SK-N-SH (cell line): ENCODE results near the gene SPIRE2. TPM values are rescaled to one million over a fixed set of nuclear protein-coding genes. Genes with fewer than 3 reads are reported as not detected.
"Not testable (repeated sequence)": the region's sequence is repeated elsewhere in the genome, so short reads cannot be mapped to it uniquely, and the experiment has no call there.

ENCODE experiments used
- CTCF ChIA-PET: fragments of 300-600, 350-600 bp; formaldehyde crosslinking; extraction: SDS; loops from one replicate; lab custom pipeline; 2021; lab: Yijun Ruan, JAX
- POLR2A ChIA-PET: fragments of 350-600 bp; sonication (Branson Sonifier 250); formaldehyde crosslinking; extraction: SDS; loops from one replicate; lab custom pipeline; 2020; ENCODE audit warnings: antibody characterized with exemption, inconsistent platforms; lab: Yijun Ruan, JAX
- DNase-seq: peaks from one replicate; pipeline ENCODE4 v3.0.0; 2012
- H2AFZ ChIP-seq: fragments of 200-600 bp; sonication (generic); 2 replicates; pipeline ENCODE4 v1.8.1; 2016; ENCODE audit warnings: antibody characterized with exemption, mild to moderate bottlenecking, low read depth
- H3F3A ChIP-seq: fragments of 200-600 bp; sonication (generic); replicated peaks from 2 replicates; pipeline ENCODE3; 2016; ENCODE audit warnings: antibody characterized with exemption, mild to moderate bottlenecking; ENCODE audit not compliant: insufficient read depth
- H3K27ac ChIP-seq, 2 experiments: fragments of 200-500 bp in 1 of 2; fragments of 200-600 bp in 1 of 2; sonication (Bioruptor generic) in 1 of 2; sonication (generic), shearing (Covaris generic) in 1 of 2; 2 replicates each; pipeline versions ENCODE4 v1.5.1 to v1.6.1; 2014 to 2016; ENCODE audit warnings: low read depth in 2 of 2, inconsistent platforms in 1 of 2, low read length in 1 of 2, mild to moderate bottlenecking in 1 of 2, mixed read lengths in 1 of 2
- H3K27me3 ChIP-seq: fragments of 200-600 bp; sonication (generic), shearing (Covaris generic); 2 replicates; pipeline ENCODE4 v1.6.1; 2016; ENCODE audit warnings: mixed run types; ENCODE audit not compliant: insufficient read depth
- H3K36me3 ChIP-seq, 2 experiments: fragments of 200-500 bp in 1 of 2; fragments of 200-600 bp in 1 of 2; sonication (Bioruptor generic) in 1 of 2; sonication (generic) in 1 of 2; replicated peaks in 1 of 2; 2 replicates each; pipeline versions ENCODE3 to v1.5.1; 2014 to 2016; ENCODE audit warnings: low read length in 1 of 2, mild to moderate bottlenecking in 1 of 2; ENCODE audit not compliant: insufficient read depth in 2 of 2, control insufficient read depth in 1 of 2
- H3K4me1 ChIP-seq, 2 experiments: fragments of 200-500 bp in 1 of 2; fragments of 200-600 bp in 1 of 2; sonication (Bioruptor generic) in 1 of 2; sonication (generic), shearing (Covaris generic) in 1 of 2; 2 replicates each; pipeline versions ENCODE4 v1.5.1 to v1.6.1; 2014 to 2016; ENCODE audit warnings: low read depth in 1 of 2, low read length in 1 of 2, mixed run types in 1 of 2; ENCODE audit not compliant: insufficient read depth in 2 of 2, control insufficient read depth in 1 of 2
- H3K4me2 ChIP-seq: fragments of 200-600 bp; sonication (generic), shearing (Covaris generic); 2 replicates; pipeline ENCODE4 v1.6.1; 2017; ENCODE audit warnings: mixed run types
- H3K4me3 ChIP-seq, 2 experiments: fragments of 200-500 bp in 1 of 2; fragments of 200-600 bp in 1 of 2; sonication (Bioruptor generic) in 1 of 2; sonication (generic), shearing (Covaris generic) in 1 of 2; 2 replicates each; pipeline versions ENCODE4 v1.5.1 to v1.8.1; 2014 to 2016; ENCODE audit warnings: low read depth in 2 of 2, inconsistent platforms in 1 of 2, low read length in 1 of 2, mild to moderate bottlenecking in 1 of 2, mixed read lengths in 1 of 2, moderate library complexity in 1 of 2
- H3K79me2 ChIP-seq: fragments of 200-600 bp; sonication (generic); 2 replicates; pipeline ENCODE4 v1.8.1; 2017; ENCODE audit warnings: mild to moderate bottlenecking; ENCODE audit not compliant: insufficient read depth
- H3K9ac ChIP-seq: fragments of 200-600 bp; sonication (generic); 2 replicates; pipeline ENCODE4 v1.6.1; 2017; ENCODE audit warnings: mixed run types
- H3K9me2 ChIP-seq: fragments of 200-600 bp; sonication (generic); 2 replicates; pipeline ENCODE4 v1.6.1; 2017; ENCODE audit warnings: mixed run types
- H3K9me3 ChIP-seq: fragments of 200-600 bp; sonication (generic); 2 replicates; pipeline ENCODE4 v1.6.1; 2017; ENCODE audit warnings: mixed run types, mild to moderate bottlenecking, moderate library complexity
- H4K20me1 ChIP-seq: fragments of 200-600 bp; sonication (generic); 2 replicates; pipeline ENCODE4 v1.6.1; 2017; ENCODE audit warnings: mild to moderate bottlenecking, mixed run types; ENCODE audit not compliant: insufficient read depth
- CHD2 ChIP-seq: fragments of 150-350 bp; IDR thresholded peaks from 2 replicates; pipeline ENCODE4 v1.6.1; 2018; ENCODE audit warnings: low read length; ENCODE audit not compliant: partially characterized antibody
- FOSL2 ChIP-seq: IDR thresholded peaks from 2 replicates; pipeline ENCODE4 v1.4.0; 2012; ENCODE audit warnings: low read depth, mild to moderate bottlenecking, moderate library complexity, borderline replicate concordance
- FOXJ3 ChIP-seq: sonication (generic); formaldehyde crosslinking; IDR thresholded peaks from 2 replicates; pipeline ENCODE4 v1.5.1; 2020; ENCODE audit warnings: mild to moderate bottlenecking, missing genetic modification reagents
- FOXM1 ChIP-seq: IDR thresholded peaks from 2 replicates; pipeline ENCODE4 v1.4.0; 2012; ENCODE audit warnings: low read depth, mild to moderate bottlenecking
- GABPA ChIP-seq: IDR thresholded peaks from 2 replicates; pipeline ENCODE4 v1.4.0; 2012; ENCODE audit warnings: low read depth, mild to moderate bottlenecking
- GATA2 ChIP-seq: sonication (generic); formaldehyde crosslinking; IDR thresholded peaks from 2 replicates; pipeline ENCODE4 v1.5.0; 2020; ENCODE audit warnings: mild to moderate bottlenecking, missing genetic modification reagents
- JUND ChIP-seq: IDR thresholded peaks from 2 replicates; pipeline ENCODE4 v1.4.0; 2012
- MXI1 ChIP-seq: IDR thresholded peaks from 2 replicates; pipeline ENCODE4 v1.6.1; 2012; ENCODE audit warnings: mild to moderate bottlenecking, low read depth, low read length, improper control_type of control experiment
- NRF1 ChIP-seq: IDR thresholded peaks from 2 replicates; pipeline ENCODE4 v1.6.1; 2012; ENCODE audit warnings: low read depth, mild to moderate bottlenecking, low read length
- RFX5 ChIP-seq: IDR thresholded peaks from 2 replicates; pipeline ENCODE4 v1.6.1; 2012; ENCODE audit warnings: mild to moderate bottlenecking, improper control_type of control experiment, low read length
- RXRA ChIP-seq: IDR thresholded peaks from 2 replicates; pipeline ENCODE4 v1.4.0; 2012; ENCODE audit warnings: low read depth, mild to moderate bottlenecking, borderline replicate concordance
- TAF1 ChIP-seq: IDR thresholded peaks from 2 replicates; pipeline ENCODE4 v1.6.1; 2012; ENCODE audit warnings: low read depth, mild to moderate bottlenecking, low read length, moderate library complexity, borderline replicate concordance
- TEAD4 ChIP-seq: IDR thresholded peaks from 2 replicates; pipeline ENCODE4 v1.4.0; 2012; ENCODE audit warnings: mild to moderate bottlenecking, borderline replicate concordance; ENCODE audit not compliant: insufficient read depth
- USF1 ChIP-seq: IDR thresholded peaks from 2 replicates; pipeline ENCODE4 v1.4.0; 2012; ENCODE audit warnings: low read depth, borderline replicate concordance
- USF2 ChIP-seq: fragments of 150-350 bp; IDR thresholded peaks from 2 replicates; pipeline ENCODE4 v1.6.1; 2017; ENCODE audit warnings: antibody characterized with exemption, low read length, low read depth, borderline replicate concordance
- YY1 ChIP-seq: IDR thresholded peaks from 2 replicates; pipeline ENCODE4 v1.4.0; 2012; ENCODE audit warnings: low read depth, mild to moderate bottlenecking
- WGBS: methylation state at CpG from one replicate; pipeline ENCODE4 v1.1.6; 2017; ENCODE audit warnings: low lambda C conversion rate; 5-methylcytosine and 5-hydroxymethylcytosine counted together
- polyA plus RNA-seq, 3 experiments: library from polyadenylated mRNA; depleted of rRNA; stranded (reverse); fragments of >200 nt; gene quantifications; 2 replicates each; pipeline ENCODE4 v1.2.3, GENCODE V29; 2012
- TF ChIP-seq, protein P1 (sequence below): IDR thresholded peaks from 2 replicates; pipeline ENCODE4 v1.4.0; 2012; ENCODE audit warnings: low read depth, borderline replicate concordance

Gene SPIRE2
- polyA plus RNA-seq, 1 of the 3 experiments (the other 2 are of a cell fraction) = 15.3 TPM

DNA sequence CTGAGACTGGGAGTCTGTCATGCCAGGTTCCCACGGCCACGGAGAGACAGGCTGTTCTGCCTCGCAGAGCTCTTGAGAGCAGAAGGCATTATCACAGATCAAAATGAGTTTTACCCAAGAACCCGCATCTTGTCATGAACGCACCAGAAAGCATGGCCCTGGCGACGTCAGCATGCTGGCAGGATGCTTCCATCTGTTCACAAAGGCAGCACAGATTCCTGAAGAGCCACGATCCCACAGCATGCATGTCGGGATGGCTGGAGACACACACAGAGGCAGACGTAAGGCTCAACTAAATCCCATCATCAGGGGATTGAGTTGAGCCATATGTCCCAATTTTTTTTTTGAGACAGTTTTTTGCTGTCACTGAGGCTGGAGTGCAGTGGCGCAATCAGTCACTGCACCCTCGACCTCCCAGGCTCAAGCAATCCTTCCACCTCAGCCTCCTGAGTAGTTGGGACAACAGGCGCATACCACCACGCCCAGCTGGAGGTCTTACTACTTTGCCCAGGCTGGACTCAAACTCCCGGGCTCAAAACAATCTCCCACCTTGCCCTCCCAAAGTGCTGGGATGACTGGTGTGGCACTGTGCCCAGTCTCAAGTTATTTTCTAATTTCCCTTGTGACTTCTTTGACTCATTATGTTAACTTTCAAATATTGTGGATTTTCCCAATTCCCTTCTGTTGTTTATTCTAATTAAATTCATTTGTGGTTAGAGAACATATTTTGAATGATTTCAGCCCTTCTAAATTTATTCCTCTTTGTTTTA lies 23.0 kb upstream of the SPIRE2 start:
- CTCF ChIA-PET = interaction anchor here (2.0 kb wide), 1 partner anchor 56 kb away, joined by 15 read pairs; no protein-coding TSS in a partner anchor
- Histone ChIP-seq H3K9me2 (no peaks in the 10 kb centered on the region), H3K9ac (no peak overlapping the region), H3K79me2 (peaks cover 6% of the 10 kb centered on the region; the same call in 1 of the 2 replicates), H3K36me3 (peaks cover 4 to 18% of the 10 kb centered on the region in 2 experiments), H3K27me3 (no peaks in the 10 kb centered on the region), H3K9me3 (no peaks in the 10 kb centered on the region), H4K20me1 (no peaks in the 10 kb centered on the region), H2AFZ (no peak overlapping the region), H3K27ac (peak overlapping the region in 1 of 2 experiments; percentile 20; a peak in 1 of 4 replicates), H3K4me1 (peaks cover 0 to 6% of the 10 kb centered on the region in 2 experiments; a peak in 1 of 4 replicates), H3K4me2 (no peak overlapping the region), H3K4me3 (no peak overlapping the region), H3F3A (peaks cover 10% of the 10 kb centered on the region)
- no peak for DNase-seq
- POLR2A ChIA-PET = no interaction called here
- TF ChIP-seq FOSL2 (no peak), NRF1 (no peak)
- 92% methylated on average over 14 of the region's 15 CpGs for WGBS

DNA sequence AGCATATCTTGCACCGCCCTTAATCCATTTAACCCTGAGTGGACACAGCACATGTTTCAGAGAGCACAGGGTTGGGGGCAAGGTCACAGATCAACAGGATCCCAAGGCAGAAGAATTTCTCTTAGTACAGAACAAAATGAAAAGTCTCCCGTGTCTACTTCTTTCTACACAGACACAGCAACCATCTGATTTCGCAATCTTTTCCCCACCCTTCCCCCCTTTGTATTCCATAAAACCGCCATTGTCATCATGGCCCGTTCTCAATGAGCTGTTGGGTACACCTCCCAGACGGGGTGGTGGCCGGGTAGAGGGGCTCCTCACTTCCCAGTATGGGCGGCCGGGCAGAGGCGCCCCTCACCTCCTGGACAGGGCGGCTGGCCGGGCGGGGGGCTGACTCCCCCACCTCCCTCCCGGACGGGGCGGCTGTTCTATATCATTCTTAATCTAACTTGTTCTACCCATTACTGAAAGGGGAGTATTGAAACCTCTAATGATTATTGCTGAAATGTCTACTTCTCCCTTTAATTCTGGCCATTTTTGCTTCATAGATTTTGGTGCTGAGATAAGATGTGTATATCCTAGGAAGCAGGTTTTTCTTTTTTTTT lies 21.6 kb upstream of the SPIRE2 start:
- DNase-seq, H3K27me3 ChIP-seq, H3K9me3 ChIP-seq, H3K27ac ChIP-seq, H3K9me2 ChIP-seq, H3K4me1 ChIP-seq, H3K4me2 ChIP-seq, H3K4me3 ChIP-seq, H3F3A ChIP-seq, H3K9ac ChIP-seq, H2AFZ ChIP-seq, POLR2A ChIA-PET, H4K20me1 ChIP-seq: not testable (repeated sequence)
- peaks cover 18% of the 10 kb centered on the region; the same call in 1 of the 2 replicates for H3K79me2 ChIP-seq
- 89% methylated on average over 15 of the region's 16 CpGs for WGBS
- H3K36me3 ChIP-seq = peaks cover 4 to 26% of the 10 kb centered on the region in 2 experiments
- CTCF ChIA-PET = interaction anchor here (2.1 kb wide), 1 partner anchor 54 kb away, joined by 6 read pairs; no protein-coding TSS in a partner anchor

DNA sequence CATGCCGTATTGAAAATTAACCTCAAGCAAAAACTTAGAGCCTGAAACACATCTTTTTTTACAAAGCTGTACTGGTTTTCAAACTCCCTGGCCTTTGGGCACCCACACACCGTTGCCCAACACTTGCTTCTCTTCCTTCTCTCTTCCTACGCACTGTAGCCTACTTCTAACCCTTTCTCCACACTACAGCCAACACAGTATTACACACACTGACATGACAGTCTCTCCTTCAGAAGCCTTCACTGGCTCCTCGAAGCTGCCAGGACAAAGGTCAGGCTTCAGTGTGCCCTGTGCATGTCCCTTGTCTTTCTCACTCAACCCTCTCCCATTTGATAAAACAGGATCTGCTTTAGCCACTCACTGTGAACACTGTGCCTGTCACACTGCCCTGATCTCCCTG lies 19.8 kb upstream of the SPIRE2 start:
- Histone ChIP-seq H3K4me2 (no peak overlapping the region), H3K79me2 (peaks cover 34% of the 10 kb centered on the region), H3K9ac (no peak overlapping the region), H3F3A (peaks cover 7% of the 10 kb centered on the region), H3K27ac (no peak overlapping the region), H3K4me1 (peaks cover 0 to 2% of the 10 kb centered on the region in 2 experiments; a peak in 2 of 4 replicates), H3K9me3 (no peaks in the 10 kb centered on the region), H3K4me3 (no peak overlapping the region), H3K9me2 (no peaks in the 10 kb centered on the region), H3K36me3 (peaks cover 4 to 18% of the 10 kb centered on the region in 2 experiments), H2AFZ (no peak overlapping the region), H3K27me3 (no peaks in the 10 kb centered on the region), H4K20me1 (no peaks in the 10 kb centered on the region)
- ChIA-PET CTCF (interaction anchor here (1.4 to 2.1 kb wide), 2 partner anchors 13 to 52 kb away, joined by 4 to 6 read pairs; no protein-coding TSS in a partner anchor), POLR2A (no interaction called here)
- WGBS = 90% methylated on average over 4 of the region's 4 CpGs
- no peak for DNase-seq
- TF ChIP-seq YY1 = no peak
- no peak for TF ChIP-seq FOXJ3 (CRISPR knock-in tag)
- no peak for TF ChIP-seq GABPA
- TF ChIP-seq, protein P1, sequence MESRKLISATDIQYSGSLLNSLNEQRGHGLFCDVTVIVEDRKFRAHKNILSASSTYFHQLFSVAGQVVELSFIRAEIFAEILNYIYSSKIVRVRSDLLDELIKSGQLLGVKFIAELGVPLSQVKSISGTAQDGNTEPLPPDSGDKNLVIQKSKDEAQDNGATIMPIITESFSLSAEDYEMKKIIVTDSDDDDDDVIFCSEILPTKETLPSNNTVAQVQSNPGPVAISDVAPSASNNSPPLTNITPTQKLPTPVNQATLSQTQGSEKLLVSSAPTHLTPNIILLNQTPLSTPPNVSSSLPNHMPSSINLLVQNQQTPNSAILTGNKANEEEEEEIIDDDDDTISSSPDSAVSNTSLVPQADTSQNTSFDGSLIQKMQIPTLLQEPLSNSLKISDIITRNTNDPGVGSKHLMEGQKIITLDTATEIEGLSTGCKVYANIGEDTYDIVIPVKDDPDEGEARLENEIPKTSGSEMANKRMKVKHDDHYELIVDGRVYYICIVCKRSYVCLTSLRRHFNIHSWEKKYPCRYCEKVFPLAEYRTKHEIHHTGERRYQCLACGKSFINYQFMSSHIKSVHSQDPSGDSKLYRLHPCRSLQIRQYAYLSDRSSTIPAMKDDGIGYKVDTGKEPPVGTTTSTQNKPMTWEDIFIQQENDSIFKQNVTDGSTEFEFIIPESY = no peak
- TF ChIP-seq TEAD4 = no peak
- no peak for TF ChIP-seq RXRA
- no peak for TF ChIP-seq USF2
- TF ChIP-seq TAF1 = no peak
- TF ChIP-seq RFX5 = no peak
- TF ChIP-seq CHD2 = no peak
- no peak for TF ChIP-seq FOSL2
- TF ChIP-seq JUND = no peak
- TF ChIP-seq GATA2 = no peak
- no peak for TF ChIP-seq USF1
- no peak for TF ChIP-seq MXI1
- no peak for TF ChIP-seq FOXM1
